H1 (cell line): ENCODE measurements around the gene MAN1A2. TPM values are rescaled to one million over a fixed set of nuclear protein-coding genes. Genes with fewer than 3 reads are reported as not detected.

Experiments
- CTCF ChIA-PET: fragments of 300-600 bp; sonication (Branson Sonifier 250); formaldehyde crosslinking; loops from one replicate; lab custom pipeline; 2021; ENCODE audit not compliant: partially characterized antibody; lab: Charles Lee
- POLR2A ChIA-PET: fragments of 300-600 bp; sonication (Branson Sonifier 250); formaldehyde crosslinking; loops from one replicate; lab custom pipeline; 2021; ENCODE audit warnings: inconsistent platforms; ENCODE audit not compliant: partially characterized antibody; lab: Charles Lee
- DNase-seq, 2 experiments: peaks; one replicate each; pipeline versions ENCODE4 v3.0.0 to v3.0.0-alpha.2; 2010 to 2022; ENCODE audit warnings: low spot score in 2 of 2, low read depth in 1 of 2, mixed read lengths in 1 of 2
- FAIRE-seq: peaks from 2 replicates; lab custom pipeline; 2011; peaks lifted over from hg19 to GRCh38; lab: Jason Lieb, UNC
- H2AFZ ChIP-seq: 2 replicates; pipeline ENCODE4 v1.8.1; 2012; ENCODE audit warnings: low read length, inconsistent platforms
- H2AK5ac ChIP-seq: 2 replicates; pipeline ENCODE4 v1.6.1; 2013; ENCODE audit warnings: low read depth, low read length
- H2BK120ac ChIP-seq: replicated peaks from 2 replicates; pipeline ENCODE3; 2013; ENCODE audit warnings: low read depth, low read length, inconsistent platforms
- H2BK12ac ChIP-seq: 2 replicates; pipeline ENCODE4 v1.6.1; 2013; ENCODE audit warnings: low read depth, low read length
- H2BK15ac ChIP-seq: 2 replicates; pipeline ENCODE4 v1.6.1; 2013; ENCODE audit warnings: low read length
- H2BK20ac ChIP-seq: 2 replicates; pipeline ENCODE4 v1.6.1; 2013; ENCODE audit warnings: low read length
- H2BK5ac ChIP-seq: 2 replicates; pipeline ENCODE4 v1.6.1; 2013; ENCODE audit warnings: low read depth, low read length
- H3K14ac ChIP-seq: 2 replicates; pipeline ENCODE4 v1.6.1; 2013; ENCODE audit warnings: inconsistent platforms; ENCODE audit not compliant: insufficient read length
- H3K18ac ChIP-seq: 2 replicates; pipeline ENCODE4 v1.6.1; 2013; ENCODE audit warnings: low read length; ENCODE audit errors: extremely low read depth
- H3K23ac ChIP-seq: 2 replicates; pipeline ENCODE4 v1.6.1; 2013; ENCODE audit warnings: inconsistent platforms; ENCODE audit not compliant: insufficient read length
- H3K23me2 ChIP-seq: 2 replicates; pipeline ENCODE4 v1.6.1; 2013; ENCODE audit warnings: low read depth, low read length
- H3K27ac ChIP-seq: 2 replicates; pipeline ENCODE4 v1.6.1; 2011; ENCODE audit warnings: low read depth, low read length, inconsistent platforms
- H3K27me3 ChIP-seq, 4 experiments: replicated peaks in 1 of 4; 1 replicate in 1 of 4; 2 replicates in 3 of 4; pipeline versions ENCODE4 v1.6.1 to v1.8.1; 2011 to 2013; ENCODE audit warnings: low read length in 3 of 4, mild to moderate bottlenecking in 3 of 4, inconsistent platforms in 2 of 4, mixed read lengths in 2 of 4, moderate library complexity in 1 of 4; ENCODE audit not compliant: control insufficient read depth in 3 of 4, insufficient read depth in 3 of 4; ENCODE audit errors: extremely low read depth in 1 of 4
- H3K36me3 ChIP-seq, 4 experiments: 2 replicates each; pipeline versions ENCODE4 v1.6.1 to v1.8.1; 2011 to 2013; ENCODE audit warnings: mild to moderate bottlenecking in 4 of 4, low read length in 3 of 4, moderate library complexity in 2 of 4, control low read depth in 1 of 4, inconsistent platforms in 1 of 4; ENCODE audit not compliant: insufficient read depth in 4 of 4, control insufficient read depth in 2 of 4
- H3K4ac ChIP-seq: replicated peaks from 2 replicates; pipeline ENCODE3; 2013; ENCODE audit warnings: low read length, low read depth, mixed read lengths, inconsistent platforms; ENCODE audit not compliant: insufficient read length
- H3K4me1 ChIP-seq, 4 experiments: replicated peaks in 1 of 4; 1 replicate in 1 of 4; 2 replicates in 3 of 4; pipeline versions ENCODE4 v1.6.1 to v1.8.1; 2011 to 2013; ENCODE audit warnings: low read length in 3 of 4, inconsistent platforms in 2 of 4, mixed read lengths in 1 of 4; ENCODE audit not compliant: insufficient read depth in 4 of 4, control insufficient read depth in 3 of 4
- H3K4me2 ChIP-seq, 2 experiments: 2 replicates each; pipeline versions ENCODE4 v1.6.1 to v1.8.1; 2011 to 2013; ENCODE audit warnings: low read depth in 2 of 2, low read length in 2 of 2, control low read depth in 1 of 2, inconsistent platforms in 1 of 2, mild to moderate bottlenecking in 1 of 2; ENCODE audit not compliant: insufficient read depth in 1 of 2
- H3K4me3 ChIP-seq, 4 experiments: fragments of 200-600, 300-600 bp in 1 of 4; sonication (generic), shearing (Covaris generic), sonication (Bioruptor Twin) in 1 of 4; 2 replicates each; pipeline versions ENCODE4 v1.5.1 to v1.8.1; 2011 to 2016; ENCODE audit warnings: low read length in 4 of 4, low read depth in 3 of 4, control low read depth in 2 of 4, inconsistent platforms in 2 of 4, mild to moderate bottlenecking in 2 of 4, mixed read lengths in 1 of 4, moderate library complexity in 1 of 4; ENCODE audit not compliant: insufficient read depth in 2 of 4; ENCODE audit errors: extremely low read depth in 1 of 4
- H3K56ac ChIP-seq: replicated peaks from 2 replicates; pipeline ENCODE3; 2013; ENCODE audit warnings: low read depth, mild to moderate bottlenecking, mixed read lengths, low read length, inconsistent platforms; ENCODE audit not compliant: insufficient read length
- H3K79me1 ChIP-seq: 2 replicates; pipeline ENCODE4 v1.6.1; 2013; ENCODE audit warnings: low read depth, low read length, control low read depth
- H3K79me2 ChIP-seq, 2 experiments: 2 replicates each; pipeline versions ENCODE4 v1.6.1 to v1.8.1; 2012 to 2013; ENCODE audit warnings: low read length in 2 of 2, mild to moderate bottlenecking in 2 of 2, inconsistent platforms in 1 of 2; ENCODE audit not compliant: insufficient read depth in 2 of 2, control insufficient read depth in 1 of 2
- H3K9ac ChIP-seq, 4 experiments: replicated peaks in 1 of 4; 1 replicate in 1 of 4; 2 replicates in 3 of 4; pipeline versions ENCODE4 v1.6.1 to v1.8.1; 2011 to 2013; ENCODE audit warnings: low read depth in 3 of 4, low read length in 3 of 4, control low read depth in 2 of 4, mild to moderate bottlenecking in 2 of 4, moderate library complexity in 2 of 4, inconsistent platforms in 1 of 4; ENCODE audit errors: extremely low read depth in 1 of 4
- H3K9me3 ChIP-seq, 2 experiments: 2 replicates each; pipeline versions ENCODE4 v1.6.1 to v1.8.1; 2012 to 2013; ENCODE audit warnings: mild to moderate bottlenecking in 2 of 2, moderate library complexity in 2 of 2, control low read depth in 1 of 2, inconsistent platforms in 1 of 2, low read depth in 1 of 2, low read length in 1 of 2, mixed read lengths in 1 of 2; ENCODE audit not compliant: insufficient read depth in 2 of 2
- H4K20me1 ChIP-seq, 2 experiments: replicated peaks in 1 of 2; 2 replicates each; pipeline versions ENCODE3 to v1.8.1; 2011 to 2013; ENCODE audit warnings: inconsistent platforms in 2 of 2, low read length in 2 of 2, mild to moderate bottlenecking in 1 of 2; ENCODE audit not compliant: insufficient read depth in 2 of 2, control insufficient read depth in 1 of 2
- H4K5ac ChIP-seq: 2 replicates; pipeline ENCODE4 v1.6.1; 2013; ENCODE audit warnings: low read length, low read depth, mixed read lengths, inconsistent platforms; ENCODE audit not compliant: insufficient read length
- H4K8ac ChIP-seq: 2 replicates; pipeline ENCODE4 v1.8.0; 2013; ENCODE audit warnings: mild to moderate bottlenecking, moderate library complexity, low read length, inconsistent platforms; ENCODE audit not compliant: insufficient read depth; ENCODE audit errors: extremely low read depth
- H4K91ac ChIP-seq: replicated peaks from 2 replicates; pipeline ENCODE3; 2013; ENCODE audit warnings: low read length, mixed read lengths, inconsistent platforms; ENCODE audit not compliant: insufficient read length
- BCL11A ChIP-seq, 2 experiments: IDR thresholded peaks; one replicate each; pipeline ENCODE4 v1.6.1; 2011; ENCODE audit warnings: low read depth in 2 of 2, low read length in 2 of 2, mild to moderate bottlenecking in 2 of 2
- CTBP2 ChIP-seq: IDR thresholded peaks from 2 replicates; pipeline ENCODE4 v1.7.0; 2011; ENCODE audit warnings: borderline replicate concordance, mild to moderate bottlenecking, moderate library complexity, mixed read lengths, low read length; ENCODE audit not compliant: insufficient read depth, insufficient read length
- EP300 ChIP-seq, 2 experiments: IDR thresholded peaks; 1 replicate in 1 of 2; 2 replicates in 1 of 2; pipeline ENCODE4 v1.6.1; 2011 to 2012; ENCODE audit warnings: low read depth in 2 of 2, low read length in 2 of 2, mild to moderate bottlenecking in 2 of 2, borderline replicate concordance in 1 of 2, inconsistent platforms in 1 of 2, moderate library complexity in 1 of 2
- HDAC6 ChIP-seq: IDR thresholded peaks from one replicate; pipeline ENCODE4 v1.7.1; 2012; ENCODE audit warnings: low read depth, mild to moderate bottlenecking, inconsistent platforms, low read length, moderate library complexity
- MAFK ChIP-seq: IDR thresholded peaks from 2 replicates; pipeline ENCODE4 v1.6.1; 2012; ENCODE audit warnings: low read depth, mild to moderate bottlenecking, improper control_type of control experiment, low read length
- NRF1 ChIP-seq: IDR thresholded peaks from 2 replicates; pipeline ENCODE4 v1.6.1; 2011; ENCODE audit warnings: mild to moderate bottlenecking, low read depth, low read length, improper control_type of control experiment
- POLR2A ChIP-seq, 2 experiments: IDR thresholded peaks; 1 replicate in 1 of 2; 2 replicates in 1 of 2; pipeline ENCODE4 v1.6.1; 2011; ENCODE audit warnings: low read depth in 2 of 2, low read length in 2 of 2, mild to moderate bottlenecking in 2 of 2; ENCODE audit errors: control extremely low read depth in 1 of 2
- RNF2 ChIP-seq: fragments of 200-900, 300-1000 bp; sonication (generic); IDR thresholded peaks from 2 replicates; pipeline ENCODE4 v1.7.1; 2016; ENCODE audit warnings: borderline replicate concordance, low read depth, mild to moderate bottlenecking, antibody characterized with exemption, low read length; ENCODE audit not compliant: poor library complexity, severe bottlenecking; ENCODE audit errors: missing control alignments
- SAP30 ChIP-seq: fragments of 300-600 bp; sonication (generic); IDR thresholded peaks from 2 replicates; pipeline ENCODE4 v1.7.1; 2012; ENCODE audit warnings: low read length, moderate library complexity, mild to moderate bottlenecking, inconsistent platforms; ENCODE audit not compliant: insufficient read depth, insufficient replicate concordance
- SP4 ChIP-seq: IDR thresholded peaks from 2 replicates; pipeline ENCODE4 v1.6.1; 2012; ENCODE audit warnings: low read length, inconsistent platforms
- TEAD4 ChIP-seq: IDR thresholded peaks from 2 replicates; pipeline ENCODE4 v1.6.1; 2012; ENCODE audit warnings: low read depth, low read length, inconsistent platforms, mixed read lengths
- ZNF274 ChIP-seq: IDR thresholded peaks from 2 replicates; pipeline ENCODE4 v1.7.0; 2012; ENCODE audit warnings: low read length, borderline replicate concordance; ENCODE audit errors: extremely low read depth
- WGBS, 2 experiments: shearing (Covaris generic) in 1 of 2; methylation state at CpG; one replicate each; pipeline versions ENCODE4 v1.1.6 to v1.1.7; 2013 to 2015; ENCODE audit warnings: low lambda C conversion rate in 2 of 2, mixed read lengths in 2 of 2, inconsistent platforms in 1 of 2, low coverage in 1 of 2, missing lambda C conversion rate in 1 of 2; ENCODE audit not compliant: insufficient replicate concordance in 2 of 2, insufficient coverage in 1 of 2, insufficient read length in 1 of 2; ENCODE audit errors: extremely low coverage in 1 of 2, missing lambda C conversion rate in 1 of 2; 5-methylcytosine and 5-hydroxymethylcytosine counted together
- polyA plus RNA-seq, 7 experiments: library from polyadenylated mRNA; depleted of rRNA in 3 of 7; stranded (reverse) in 5 of 7; unstranded in 2 of 7; fragments of >200 nt in 5 of 7; fragments of 200-250 nt in 2 of 7; gene quantifications; 1 replicate in 5 of 7; 2 replicates in 1 of 7; 4 replicates in 1 of 7; pipeline versions ENCODE4 v1.2.1 to v1.2.3, GENCODE V29; 2011 to 2013; ENCODE audit warnings: missing spikeins in 2 of 7, mixed read lengths in 2 of 7
- total RNA-seq: library from RNA; stranded (reverse); fragmentation: NEBNext Ultra II Directional; extraction: Animal tissue kit (Norgen Biotek cat#: 25700); gene quantifications from 2 replicates; pipeline ENCODE4 v1.2.1, GENCODE V29; 2021
- TF ChIP-seq, protein P1 (sequence below): IDR thresholded peaks from 2 replicates; pipeline ENCODE4 v1.6.1; 2012; ENCODE audit warnings: low read length, inconsistent platforms

The MAN1A2 gene
- total and polyA plus RNA-seq, 2 of the 8 experiments (the other 6 are each of a cell fraction or from before 2014, with no cell fraction given): 5.5 to 18.8 TPM

DNA sequence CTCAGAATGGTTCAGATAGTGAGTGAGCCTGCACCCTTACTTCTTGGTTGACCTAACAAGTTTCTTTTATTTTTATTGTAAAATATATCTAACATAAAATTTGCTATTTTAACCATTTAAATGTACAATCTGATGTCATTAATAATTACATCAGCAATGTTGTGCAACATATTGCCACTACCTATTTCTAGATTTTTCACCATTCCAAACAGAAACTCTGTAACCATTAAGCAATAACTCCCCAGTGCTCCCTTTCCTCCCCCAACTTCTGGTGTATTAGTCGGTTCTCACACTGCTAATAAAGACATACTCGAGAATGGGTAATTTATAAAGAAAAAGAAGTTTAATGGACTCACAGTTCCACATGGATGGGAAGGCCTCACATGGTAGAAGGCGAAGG, 162.4 kb downstream of the MAN1A2 start:
- H4K20me1 ChIP-seq: no peaks in the 10 kb centered on the region
- H3K4me3 ChIP-seq: no peak overlapping the region
- no peak overlapping the region for H3K27ac ChIP-seq
- WGBS, 2 experiments: 93% methylated on average over 3 of the region's 3 CpGs; no CpG with 5 or more reads in 1 of the 2 experiments
- no peak overlapping the region for H2AFZ ChIP-seq
- no peak for DNase-seq
- no peak overlapping the region for H3K4me2 ChIP-seq
- H3K79me2 ChIP-seq: no peaks in the 10 kb centered on the region
- no peak overlapping the region for H2BK5ac ChIP-seq
- H3K9me3 ChIP-seq: no peaks in the 10 kb centered on the region
- H3K14ac ChIP-seq: no peak overlapping the region
- no peak overlapping the region for H2BK12ac ChIP-seq
- no peaks in the 10 kb centered on the region; a peak in 1 of 8 replicates for H3K36me3 ChIP-seq
- ChIA-PET POLR2A (no interaction called here), CTCF (no interaction called here)
- no peak overlapping the region for H3K23ac ChIP-seq
- H4K8ac ChIP-seq: no peak overlapping the region
- no peaks in the 10 kb centered on the region for H3K27me3 ChIP-seq
- no peak overlapping the region for H3K56ac ChIP-seq
- H2BK15ac ChIP-seq: no peak overlapping the region
- no peak overlapping the region for H3K9ac ChIP-seq
- no peaks in the 10 kb centered on the region for H3K79me1 ChIP-seq
- no peak overlapping the region for H2BK120ac ChIP-seq
- no peak overlapping the region for H4K5ac ChIP-seq
- no peak overlapping the region for H2BK20ac ChIP-seq
- H4K91ac ChIP-seq: no peak overlapping the region
- FAIRE-seq: no peak
- no peak overlapping the region for H3K18ac ChIP-seq
- no peaks in the 10 kb centered on the region for H3K4me1 ChIP-seq
- H3K4ac ChIP-seq: no peak overlapping the region
- no peak overlapping the region for H2AK5ac ChIP-seq
- no peaks in the 10 kb centered on the region for H3K23me2 ChIP-seq
- TF ChIP-seq SAP30 (no peak), MAFK (no peak), POLR2A (IDR thresholded peaks at IDR 0.05; ENCODE audit: control extremely low read depth in 1 of 2, low read depth in 2 of 2, low read length in 2 of 2) (no peak), CTBP2 (no peak), EP300 (IDR thresholded peaks at IDR 0.05; ENCODE audit: borderline replicate concordance in 1 of 2, low read depth in 2 of 2, low read length in 2 of 2) (no peak), RNF2 (no peak), SP4 (no peak), ZNF274 (no peak), NRF1 (no peak), TEAD4 (no peak), BCL11A (IDR thresholded peaks at IDR 0.05; ENCODE audit: low read depth in 2 of 2, low read length in 2 of 2) (no peak), HDAC6 (no peak)
- TF ChIP-seq, protein P1, sequence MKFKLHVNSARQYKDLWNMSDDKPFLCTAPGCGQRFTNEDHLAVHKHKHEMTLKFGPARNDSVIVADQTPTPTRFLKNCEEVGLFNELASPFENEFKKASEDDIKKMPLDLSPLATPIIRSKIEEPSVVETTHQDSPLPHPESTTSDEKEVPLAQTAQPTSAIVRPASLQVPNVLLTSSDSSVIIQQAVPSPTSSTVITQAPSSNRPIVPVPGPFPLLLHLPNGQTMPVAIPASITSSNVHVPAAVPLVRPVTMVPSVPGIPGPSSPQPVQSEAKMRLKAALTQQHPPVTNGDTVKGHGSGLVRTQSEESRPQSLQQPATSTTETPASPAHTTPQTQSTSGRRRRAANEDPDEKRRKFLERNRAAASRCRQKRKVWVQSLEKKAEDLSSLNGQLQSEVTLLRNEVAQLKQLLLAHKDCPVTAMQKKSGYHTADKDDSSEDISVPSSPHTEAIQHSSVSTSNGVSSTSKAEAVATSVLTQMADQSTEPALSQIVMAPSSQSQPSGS: no peak
